Muscle layer of colon (tissue), 2 donors: ENCODE data around the gene APCDD1.

Experiments
- H3K27ac ChIP-seq: one replicate; pipeline ENCODE4 v1.7.0; 2013; ENCODE audit warnings: low read depth, mild to moderate bottlenecking, low read length, moderate library complexity
- H3K27me3 ChIP-seq, 2 donors: one replicate each; pipeline ENCODE4 v1.7.0; 2013; ENCODE audit warnings: low read length in 2 of 2, mild to moderate bottlenecking in 2 of 2; ENCODE audit not compliant: insufficient read depth in 2 of 2, control insufficient read depth in 1 of 2
- H3K36me3 ChIP-seq: one replicate; pipeline ENCODE4 v1.7.0; 2013; ENCODE audit warnings: mild to moderate bottlenecking, low read length; ENCODE audit not compliant: insufficient read depth
- H3K4me1 ChIP-seq: one replicate; pipeline ENCODE4 v1.7.0; 2013; ENCODE audit warnings: mild to moderate bottlenecking, low read length; ENCODE audit not compliant: insufficient read depth
- H3K4me3 ChIP-seq, 2 donors: one replicate each; pipeline ENCODE4 v1.7.0; 2013; ENCODE audit warnings: low read length in 2 of 2, low read depth in 1 of 2, mild to moderate bottlenecking in 1 of 2, moderate library complexity in 1 of 2
- H3K9ac ChIP-seq: one replicate; pipeline ENCODE4 v1.7.0; 2013; ENCODE audit warnings: low read length
- H3K9me3 ChIP-seq: one replicate; pipeline ENCODE4 v1.7.0; 2013; ENCODE audit warnings: mild to moderate bottlenecking, low read length
- donor health status: abdominal sarcoma.
- donor health status: Adenocarcinoma of cecum.

APCDD1 gene

GRCh38 chr18:10453806-10454680 is at the start of gene APCDD1:
Gene APCDD1, plus strand, starts transcription at chr18:10454635. Its CDS starts 347 bp downstream, at chr18:10454982.
- Histone ChIP-seq H3K9me3 (no peaks in the 10 kb centered on the region), H3K27ac (no peak within 1 kb of the TSS), H3K36me3 (no peaks in the 10 kb centered on the region), H3K27me3 (peaks cover 35 to 36% of the 10 kb centered on the region in 2 donors), H3K9ac (peak within 1 kb of the TSS; percentile 3), H3K4me3 (peak within 1 kb of the TSS; percentile 43 to 72), H3K4me1 (peaks cover 18% of the 10 kb centered on the region)

- Histone ChIP-seq H3K9me3 (no peaks in the 10 kb centered on the region), H3K9ac (no peak overlapping the region), H3K36me3 (no peaks in the 10 kb centered on the region), H3K27me3 (peaks cover 0 to 6% of the 10 kb centered on the region in 2 donors), H3K4me3 (no peak overlapping the region), H3K27ac (no peak overlapping the region), H3K4me1 (peaks cover 19% of the 10 kb centered on the region)
Measured at GRCh38 chr18:10405014-10405493, 49.4 kb upstream of the APCDD1 start.

DNA sequence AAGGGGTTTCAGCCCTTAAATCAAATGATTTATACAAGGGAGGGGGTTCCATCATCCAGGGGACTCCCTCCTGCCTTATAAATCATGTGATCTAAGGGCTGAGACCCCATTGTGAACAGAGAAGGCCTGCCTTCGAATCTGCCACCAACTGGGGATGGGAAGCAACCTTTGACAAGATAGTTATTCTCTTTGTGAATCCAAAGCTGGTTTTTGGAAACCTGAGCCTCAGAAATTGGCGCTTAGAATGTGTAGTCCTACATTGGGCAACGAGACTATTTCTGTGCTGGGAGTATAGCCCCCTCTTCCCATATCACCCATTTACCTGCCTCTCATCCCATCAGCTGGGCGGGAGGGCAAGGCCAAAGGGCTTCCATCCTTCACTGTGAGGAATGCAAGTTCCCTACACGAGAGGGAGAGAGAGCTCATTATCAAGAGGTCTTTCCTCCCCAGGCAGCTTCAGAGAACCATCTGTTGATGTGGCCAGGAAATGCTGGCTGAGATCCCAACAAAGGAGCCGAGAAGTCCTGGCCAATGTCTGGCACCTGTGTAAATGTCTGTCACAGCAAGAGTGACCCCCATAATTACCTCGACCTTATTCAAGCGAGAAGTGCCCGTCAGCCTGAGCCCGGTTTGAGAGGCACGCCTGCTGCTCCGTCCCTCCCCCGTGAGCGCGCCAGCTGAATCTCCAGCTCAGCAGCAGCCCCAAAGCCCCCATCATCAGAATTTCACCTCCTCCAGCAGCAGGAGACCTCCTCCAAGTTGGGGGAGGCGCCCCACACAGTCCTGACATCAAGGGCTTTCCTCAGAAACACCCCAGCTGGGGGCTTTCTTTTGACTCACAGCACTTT is 48.4 kb upstream of the APCDD1 start:
- Histone ChIP-seq H3K9ac (no peak overlapping the region), H3K27ac (no peak overlapping the region), H3K9me3 (no peaks in the 10 kb centered on the region), H3K36me3 (no peaks in the 10 kb centered on the region), H3K27me3 (peaks cover 0 to 6% of the 10 kb centered on the region in 2 donors), H3K4me3 (no peak overlapping the region), H3K4me1 (peaks cover 11% of the 10 kb centered on the region)

- Histone ChIP-seq H3K27ac (no peak overlapping the region), H3K9me3 (no peaks in the 10 kb centered on the region), H3K4me1 (peaks cover 10% of the 10 kb centered on the region), H3K9ac (no peak overlapping the region), H3K36me3 (no peaks in the 10 kb centered on the region), H3K4me3 (no peak overlapping the region), H3K27me3 (peaks cover 0 to 6% of the 10 kb centered on the region in 2 donors)
Measured at GRCh38 chr18:10408131-10408530, 46.3 kb upstream of the APCDD1 start.

DNA sequence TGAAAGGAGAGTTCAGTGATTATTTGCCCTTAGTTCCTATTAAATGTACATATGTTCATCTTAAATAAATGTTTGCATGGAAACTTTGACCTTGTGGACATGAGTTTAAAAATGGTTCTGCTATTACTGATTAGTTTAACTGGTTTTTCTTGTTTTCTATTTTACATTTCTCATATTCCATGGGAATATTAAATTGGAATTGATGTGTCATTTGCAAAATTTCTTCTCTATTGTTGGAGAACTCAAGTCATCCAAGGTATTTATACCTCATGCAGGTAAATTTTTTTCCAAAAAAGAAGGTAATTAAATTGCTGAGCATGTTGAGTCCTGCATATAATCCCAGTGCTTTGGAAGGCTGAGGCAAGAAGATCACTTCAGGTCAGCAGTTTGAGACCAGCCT is 45.4 kb upstream of the APCDD1 start:
- Histone ChIP-seq H3K27me3 (peaks cover 0 to 4% of the 10 kb centered on the region in 2 donors), H3K9ac (no peak overlapping the region), H3K9me3 (no peaks in the 10 kb centered on the region), H3K4me3 (no peak overlapping the region), H3K4me1 (peaks cover 10% of the 10 kb centered on the region), H3K27ac (no peak overlapping the region), H3K36me3 (no peaks in the 10 kb centered on the region)

DNA sequence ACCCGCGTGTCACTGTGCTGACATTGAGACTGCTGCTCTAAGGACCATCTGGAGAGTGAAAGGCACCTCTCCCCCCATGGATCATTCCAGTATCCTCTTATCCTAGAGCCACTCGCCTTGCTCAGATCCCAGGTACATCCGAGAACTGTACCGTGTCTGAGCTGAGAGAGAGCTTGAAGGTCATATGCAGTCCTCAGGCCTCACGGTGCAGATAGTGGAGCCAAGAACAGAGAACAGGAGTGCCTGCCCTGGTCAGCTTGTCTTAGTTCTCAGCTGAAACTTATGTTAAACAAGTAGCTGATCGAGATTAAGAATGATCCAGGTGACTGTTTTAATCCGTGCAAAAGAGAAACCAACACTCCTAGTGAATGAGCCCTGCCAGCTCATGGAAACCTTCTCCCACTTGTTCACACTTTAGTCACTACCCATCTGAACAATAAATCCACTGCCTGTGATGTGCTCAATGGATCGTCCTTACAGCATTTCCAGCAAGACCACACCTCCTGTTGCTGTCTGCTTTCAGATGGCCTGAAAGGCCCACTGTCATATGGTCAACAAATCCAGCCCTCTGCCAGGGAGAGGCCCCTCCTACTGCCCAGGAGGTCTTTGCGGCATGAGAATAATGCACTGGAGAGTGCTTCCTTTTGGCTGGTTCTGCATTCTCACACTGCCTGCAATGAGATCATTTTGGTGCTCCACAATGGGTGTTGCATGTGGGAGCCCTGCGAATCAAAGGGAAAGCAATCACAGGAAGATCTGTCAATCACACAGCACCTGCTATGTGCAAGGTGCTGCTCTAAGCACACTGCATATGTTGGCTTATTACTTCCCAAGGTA is 43.7 kb upstream of the APCDD1 start:
- Histone ChIP-seq H3K27ac (no peak overlapping the region), H3K4me1 (peaks cover 7% of the 10 kb centered on the region)

DNA sequence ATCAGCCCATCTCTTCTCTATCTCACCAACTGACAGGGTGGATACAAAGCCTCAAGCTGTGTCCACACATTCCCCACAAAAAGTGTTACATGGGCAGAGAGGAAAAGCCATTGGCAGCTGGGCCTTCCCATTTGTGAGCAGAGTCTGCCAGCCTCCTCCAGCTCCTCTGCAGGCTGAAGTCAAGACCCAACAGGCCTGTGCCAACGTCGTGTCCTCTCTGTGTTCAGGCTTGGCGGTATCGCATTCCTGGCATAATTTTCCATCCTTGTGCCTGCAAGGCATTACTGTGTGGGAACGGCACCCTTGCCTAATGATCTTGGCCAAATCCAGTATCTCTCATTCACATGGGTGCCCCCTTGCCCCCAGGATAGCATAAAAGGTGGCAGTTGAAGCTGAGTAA is 41.5 kb upstream of the APCDD1 start:
- H3K9ac ChIP-seq = no peak overlapping the region
- no peak overlapping the region for H3K4me3 ChIP-seq
- no peaks in the 10 kb centered on the region for H3K9me3 ChIP-seq
- no peak overlapping the region for H3K27ac ChIP-seq
- H3K4me1 ChIP-seq = no peaks in the 10 kb centered on the region
- no peaks in the 10 kb centered on the region for H3K36me3 ChIP-seq
- no peaks in the 10 kb centered on the region for H3K27me3 ChIP-seq

More for the DNA sequence above, 43.7 kb upstream of the APCDD1 start:
- no peak overlapping the region for H3K9ac ChIP-seq
- H3K27me3 ChIP-seq = no peaks in the 10 kb centered on the region
- H3K4me3 ChIP-seq = no peak overlapping the region
- H3K36me3 ChIP-seq = no peaks in the 10 kb centered on the region
- no peaks in the 10 kb centered on the region for H3K9me3 ChIP-seq

DNA sequence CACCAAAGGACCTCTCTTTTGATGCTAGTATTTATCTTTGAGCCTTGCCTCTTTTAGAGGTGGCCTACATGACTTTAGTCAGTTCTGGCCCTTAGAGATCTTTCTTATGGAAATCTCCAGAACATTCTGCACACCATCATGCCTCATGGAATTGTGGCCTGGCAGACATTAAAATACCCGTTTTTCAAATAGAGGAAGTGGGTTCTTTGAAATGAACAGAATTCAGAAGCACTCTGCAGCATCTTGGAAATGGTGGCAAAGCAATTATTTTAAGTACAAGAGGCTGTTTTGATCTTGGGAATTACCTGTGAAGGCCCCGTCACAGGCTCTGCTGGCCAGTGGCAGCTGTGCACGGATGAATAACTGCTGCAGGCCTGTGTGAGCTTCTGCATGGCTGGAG is 40.7 kb upstream of the APCDD1 start:
- Histone ChIP-seq H3K4me3 (no peak overlapping the region), H3K36me3 (no peaks in the 10 kb centered on the region), H3K27ac (no peak overlapping the region), H3K9me3 (no peaks in the 10 kb centered on the region), H3K27me3 (no peaks in the 10 kb centered on the region), H3K9ac (no peak overlapping the region), H3K4me1 (no peaks in the 10 kb centered on the region)

DNA sequence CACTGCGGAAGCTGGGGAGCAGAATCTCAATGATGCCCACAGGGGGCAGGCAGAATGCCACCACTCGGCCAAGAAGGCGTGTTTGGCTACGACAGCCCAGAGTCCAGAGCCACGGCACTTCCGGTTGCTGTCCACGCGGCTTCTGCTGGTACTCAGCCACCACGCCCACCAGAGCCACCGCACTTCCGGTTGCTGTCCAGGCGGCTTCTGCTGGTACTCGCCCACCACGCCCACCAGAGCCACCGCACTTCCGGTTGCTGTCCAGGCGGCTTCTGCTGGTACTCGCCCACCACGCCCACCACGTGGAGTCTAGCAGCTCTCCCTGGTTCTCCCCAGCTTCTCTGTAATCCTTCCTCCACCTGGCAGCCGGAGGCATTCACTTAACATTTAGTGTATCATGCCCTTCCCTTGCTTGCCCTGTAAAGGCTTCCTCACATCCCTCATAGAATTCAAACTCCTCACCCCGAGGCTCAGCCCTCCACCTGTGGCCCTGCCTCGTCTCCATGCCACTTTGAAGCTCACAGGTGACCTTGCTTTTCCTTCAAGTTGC is 40.1 kb upstream of the APCDD1 start:
- Histone ChIP-seq H3K4me3 (no peak overlapping the region), H3K9me3 (no peaks in the 10 kb centered on the region), H3K27me3 (no peaks in the 10 kb centered on the region), H3K4me1 (no peaks in the 10 kb centered on the region), H3K36me3 (no peaks in the 10 kb centered on the region), H3K9ac (no peak overlapping the region), H3K27ac (no peak overlapping the region)

DNA sequence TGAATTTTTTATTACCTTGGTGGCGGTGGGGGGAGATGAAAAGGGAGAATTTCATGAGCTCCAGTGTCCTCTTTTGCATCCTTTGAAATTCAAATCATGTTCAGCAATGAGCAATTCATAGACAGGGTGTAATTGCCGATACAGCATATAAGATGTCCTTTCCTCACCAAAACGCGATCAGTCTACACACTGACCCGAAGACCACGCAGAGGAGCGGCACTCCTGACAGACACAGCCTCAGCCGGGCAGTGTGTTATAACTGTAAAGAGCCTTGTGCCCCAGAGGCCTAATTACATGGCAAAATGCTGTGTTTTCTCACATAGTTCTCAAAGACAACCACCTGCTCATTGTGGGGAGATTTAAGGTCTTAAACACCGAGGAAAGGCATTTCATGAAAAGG is 38.4 kb upstream of the APCDD1 start:
- no peak overlapping the region for H3K4me3 ChIP-seq
- no peak overlapping the region for H3K27ac ChIP-seq
- H3K36me3 ChIP-seq = no peaks in the 10 kb centered on the region
- H3K4me1 ChIP-seq = no peaks in the 10 kb centered on the region
- H3K9ac ChIP-seq = no peak overlapping the region
- no peaks in the 10 kb centered on the region for H3K9me3 ChIP-seq
- no peaks in the 10 kb centered on the region for H3K27me3 ChIP-seq
